ENCODE measurements around the gene ADGRG2.

DNA sequence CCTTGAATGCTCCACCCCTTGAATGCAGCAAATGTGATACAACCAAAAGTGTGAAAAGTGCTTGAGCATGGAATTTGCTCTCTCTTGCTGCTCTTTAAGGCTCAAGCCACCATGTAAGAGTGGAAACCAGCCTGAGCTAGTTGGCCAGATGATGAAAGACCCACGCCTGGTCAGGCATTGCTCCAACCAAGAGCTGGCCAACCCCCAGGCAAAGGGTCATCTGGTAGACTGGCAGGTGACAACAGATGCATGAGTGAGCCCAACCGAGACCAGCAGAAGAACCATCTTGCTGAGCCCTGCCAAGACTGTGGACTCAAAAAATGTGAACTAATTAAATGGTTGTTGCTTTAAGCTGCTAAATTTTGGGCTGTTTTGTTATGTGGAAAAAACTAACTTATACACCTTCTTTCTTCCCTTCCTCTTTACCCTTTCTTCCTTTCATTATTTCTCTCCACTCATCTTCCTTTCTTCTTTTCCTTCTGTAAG, 32.7 kb downstream of the ADGRG2 start:
- TF ChIP-seq CTCF (IDR thresholded peaks at IDR 0.05) (no peak), POLR2A (IDR thresholded peaks at IDR 0.05) (no peak)

Data from breast epithelium (tissue), 3 donors.